8988T (cell line): Measurements from ENCODE around the gene LGR4.
A peak's percentile ranks its signal among the peaks of the same experiment; 100 is the strongest.

ENCODE experiments used
- DNase-seq: peaks from one replicate; pipeline ENCODE4 v3.0.0; 2011

The LGR4 gene

GRCh38 chr11:27482793-27483192 lies 10.2 kb upstream of the LGR4 start:
- DNase-seq = no peak

- no peak for DNase-seq
These were observed 9.4 kb upstream of the LGR4 start for GRCh38 chr11:27481992-27482391.

- DNase-seq = no peak
These were observed 5.2 kb upstream of the LGR4 start for GRCh38 chr11:27477831-27478230.

- no peak for DNase-seq
These were observed 4.7 kb upstream of the LGR4 start for GRCh38 chr11:27477243-27477642.

- DNase-seq = no peak
These were observed 3.0 kb upstream of the LGR4 start for GRCh38 chr11:27475622-27476021.

- no peak for DNase-seq
These were observed 422 bp upstream of the LGR4 start for GRCh38 chr11:27473017-27473406.

GRCh38 chr11:27471589-27472397 lies 797 bp downstream of the LGR4 start:
- DNase-seq = peak; percentile 33

- DNase-seq = no peak
These were observed 1.6 kb downstream of the LGR4 start for GRCh38 chr11:27470826-27471588.

GRCh38 chr11:27470166-27470565 lies 2.4 kb downstream of the LGR4 start:
- no peak for DNase-seq

GRCh38 chr11:27468995-27469695 lies 3.4 kb downstream of the LGR4 start:
- DNase-seq = no peak

GRCh38 chr11:27468209-27468994 lies 4.2 kb downstream of the LGR4 start:
- no peak for DNase-seq

GRCh38 chr11:27467181-27467913 lies 5.2 kb downstream of the LGR4 start:
- no peak for DNase-seq

GRCh38 chr11:27466363-27466762 lies 6.2 kb downstream of the LGR4 start:
- DNase-seq = no peak

- DNase-seq = no peak
These were observed 7.0 kb downstream of the LGR4 start for GRCh38 chr11:27465629-27466028.

GRCh38 chr11:27464909-27465308 lies 7.7 kb downstream of the LGR4 start:
- DNase-seq = no peak

GRCh38 chr11:27464289-27464696 lies 8.3 kb downstream of the LGR4 start:
- DNase-seq = no peak

GRCh38 chr11:27462543-27462942 lies 10.0 kb downstream of the LGR4 start:
- no peak for DNase-seq

GRCh38 chr11:27460158-27460978 lies 12.2 kb downstream of the LGR4 start:
- DNase-seq = no peak

GRCh38 chr11:27459191-27459590 lies 13.4 kb downstream of the LGR4 start:
- DNase-seq = no peak

- DNase-seq = no peak
These were observed 14.4 kb downstream of the LGR4 start for GRCh38 chr11:27458182-27458581.

- DNase-seq = no peak
These were observed 15.7 kb downstream of the LGR4 start for GRCh38 chr11:27456795-27457329.
